Adrenal gland (tissue), 5 donors: ENCODE results near the gene DPEP2.

ENCODE experiments used
- CTCF ChIP-seq, 6 experiments: fragments of 450-650 bp in 4 of 6; fragments of 200-600 bp in 2 of 6; sonication (generic) in 1 of 6; IDR thresholded peaks; 1 replicate in 5 of 6; 2 replicates in 1 of 6; pipeline versions ENCODE4 v1.5.1 to v1.8.0; 2016 to 2021; ENCODE audit warnings: antibody characterized with exemption in 6 of 6, mild to moderate bottlenecking in 2 of 6, moderate library complexity in 1 of 6
- POLR2A ChIP-seq, 2 donors: fragments of 450-650 bp; IDR thresholded peaks; one replicate each; pipeline ENCODE4 v1.6.1; 2017; ENCODE audit warnings: antibody characterized with exemption in 2 of 2, mild to moderate bottlenecking in 2 of 2, moderate library complexity in 1 of 2
- donor health status: DM: no; HTN: no; CAD: no.

- TF ChIP-seq POLR2A (IDR thresholded peaks at IDR 0.05): no peak
- no peak for TF ChIP-seq CTCF (IDR thresholded peaks at IDR 0.05)
These were observed 6.5 kb downstream of the DPEP2 start for GRCh38 chr16:67992661-67993206.
